BJ (cell line): ENCODE data around the gene GAB3. TPM values are rescaled to one million over a fixed set of nuclear protein-coding genes. Genes with fewer than 3 reads are reported as not detected.

Source experiments
- CTCF ChIA-PET: fragments of 350-600 bp; formaldehyde crosslinking; extraction: SDS; loops from one replicate; lab custom pipeline; 2021; ENCODE audit warnings: antibody characterized with exemption, inconsistent platforms; lab: Yijun Ruan, JAX
- POLR2A ChIA-PET: fragments of 300-600 bp; sonication (Branson Sonifier 250); formaldehyde crosslinking; extraction: SDS; loops from one replicate; lab custom pipeline; 2021; ENCODE audit warnings: antibody characterized with exemption; lab: Charles Lee
- DNase-seq: peaks from one replicate; pipeline ENCODE4 v3.0.0-alpha.2; 2011; ENCODE audit warnings: low read depth
- H3K27me3 ChIP-seq: 2 replicates; pipeline ENCODE4 v1.6.0; 2011; ENCODE audit warnings: low read length; ENCODE audit not compliant: control insufficient read depth, insufficient read depth
- H3K36me3 ChIP-seq: 2 replicates; pipeline ENCODE4 v1.5.1; 2011; ENCODE audit warnings: low read length; ENCODE audit not compliant: control insufficient read depth, insufficient read depth
- H3K4me3 ChIP-seq: 2 replicates; pipeline ENCODE4 v1.5.1; 2011; ENCODE audit warnings: low read depth, mild to moderate bottlenecking, control low read depth, low read length
- CTCF ChIP-seq: IDR thresholded peaks from 2 replicates; pipeline ENCODE4 v1.5.1; 2011; ENCODE audit warnings: low read depth, mild to moderate bottlenecking, control low read depth, inconsistent platforms, low read length, moderate library complexity; ENCODE audit not compliant: insufficient read depth
- polyA plus RNA-seq: library from polyadenylated mRNA; depleted of rRNA; stranded (reverse); fragments of >200 nt; gene quantifications from 2 replicates; pipeline ENCODE4 v1.2.3, GENCODE V29; 2011

Gene GAB3
- polyA plus RNA-seq, 1 experiment, result 0.82 TPM

- TF ChIP-seq CTCF, result no peak
- ChIA-PET POLR2A (no interaction called here), CTCF (interaction anchor here (1.2 kb wide), 1 partner anchor 31 kb away, joined by 3 read pairs; the partner anchor contains the start of gene GAB3)
- no peak overlapping the region for H3K4me3 ChIP-seq
- no peaks in the 10 kb centered on the region for H3K36me3 ChIP-seq
- no peak for DNase-seq
- H3K27me3 ChIP-seq, result no peaks in the 10 kb centered on the region
Observed at GRCh38 chrX:154720067-154720466, 30.8 kb downstream of the GAB3 start.

- Histone ChIP-seq H3K36me3 (no peaks in the 10 kb centered on the region), H3K27me3 (no peaks in the 10 kb centered on the region), H3K4me3 (no peak overlapping the region)
- POLR2A ChIA-PET, result no interaction called here
- CTCF ChIA-PET, result interaction anchor here (1.2 kb wide), 1 partner anchor 32 kb away, joined by 3 read pairs; the partner anchor contains the start of gene GAB3
- DNase-seq, result no peak
- TF ChIP-seq CTCF, result no peak
Observed at GRCh38 chrX:154719132-154719675, 31.7 kb downstream of the GAB3 start.

- Histone ChIP-seq H3K36me3 (no peaks in the 10 kb centered on the region), H3K4me3 (no peak overlapping the region), H3K27me3 (no peaks in the 10 kb centered on the region)
- POLR2A ChIA-PET, result no interaction called here
- DNase-seq, result no peak
- no peak for TF ChIP-seq CTCF
- CTCF ChIA-PET, result interaction anchor here (0.7 to 2.8 kb wide), 4 partner anchors 11 to 33 kb away, joined by 3 to 8 read pairs (median 4); partner anchors contain the start of gene GAB3
Observed at GRCh38 chrX:154718616-154719015, 32.3 kb downstream of the GAB3 start.

- ChIA-PET CTCF (interaction anchor here (0.7 to 2.8 kb wide), 4 partner anchors 12 to 1797 kb away, joined by 3 to 8 read pairs (median 4); no protein-coding TSS in a partner anchor), POLR2A (no interaction called here)
- no peaks in the 10 kb centered on the region for H3K27me3 ChIP-seq
- no peak for DNase-seq
- H3K4me3 ChIP-seq, result no peak overlapping the region
- H3K36me3 ChIP-seq, result no peaks in the 10 kb centered on the region
- no peak for TF ChIP-seq CTCF
Observed at GRCh38 chrX:154717824-154718223, 33.1 kb downstream of the GAB3 start.

- Histone ChIP-seq H3K36me3 (no peaks in the 10 kb centered on the region), H3K27me3 (no peaks in the 10 kb centered on the region), H3K4me3 (no peak overlapping the region)
- no peak for TF ChIP-seq CTCF
- CTCF ChIA-PET, result interaction anchor here (2.8 kb wide), 1 partner anchor 14 kb away, joined by 8 read pairs; no protein-coding TSS in a partner anchor
- no peak for DNase-seq
- POLR2A ChIA-PET, result no interaction called here
Observed at GRCh38 chrX:154715825-154716224, 35.1 kb downstream of the GAB3 start.
